Kidney (tissue), 14 donors: ENCODE data around the gene TUBB. TPM values are rescaled to one million over a fixed set of nuclear protein-coding genes. Genes with fewer than 3 reads are reported as not detected.

Experiments used
- DNase-seq, 5 donors: peaks; one replicate each; pipeline ENCODE4 v3.0.0-alpha.2; 2013 to 2020
- FAIRE-seq: peaks from 2 replicates; lab custom pipeline; 2012; peaks lifted over from hg19 to GRCh38; lab: Jason Lieb, UNC
- H3K27ac ChIP-seq, 2 donors: one replicate each; pipeline ENCODE4 v1.7.0; 2013; ENCODE audit warnings: low read depth in 2 of 2, low read length in 2 of 2, inconsistent platforms in 1 of 2
- H3K27me3 ChIP-seq: one replicate; pipeline ENCODE4 v1.7.1; 2013; ENCODE audit warnings: low read length, inconsistent platforms; ENCODE audit not compliant: control insufficient read depth, insufficient read depth
- H3K36me3 ChIP-seq, 3 donors: one replicate each; pipeline versions ENCODE4 v1.7.0 to v1.7.1; 2013; ENCODE audit warnings: low read length in 3 of 3, control low read depth in 1 of 3, inconsistent platforms in 1 of 3; ENCODE audit not compliant: insufficient read depth in 3 of 3, control insufficient read depth in 2 of 3
- H3K4me1 ChIP-seq, 3 donors: one replicate each; pipeline versions ENCODE4 v1.7.0 to v1.7.1; 2013; ENCODE audit warnings: low read length in 3 of 3, inconsistent platforms in 1 of 3, low read depth in 1 of 3; ENCODE audit not compliant: control insufficient read depth in 2 of 3, insufficient read depth in 2 of 3
- H3K4me3 ChIP-seq, 3 donors: one replicate each; pipeline versions ENCODE4 v1.7.0 to v1.8.1; 2013; ENCODE audit warnings: low read length in 3 of 3, control low read depth in 1 of 3, inconsistent platforms in 1 of 3
- H3K9ac ChIP-seq, 3 donors: one replicate each; pipeline versions ENCODE4 v1.7.0 to v1.7.1; 2013; ENCODE audit warnings: low read length in 3 of 3, control low read depth in 1 of 3, inconsistent platforms in 1 of 3
- H3K9me3 ChIP-seq, 3 donors: one replicate each; pipeline versions ENCODE4 v1.7.0 to v1.7.1; 2013; ENCODE audit warnings: low read length in 3 of 3, control low read depth in 1 of 3, inconsistent platforms in 1 of 3; ENCODE audit not compliant: control insufficient read depth in 2 of 3, insufficient read depth in 1 of 3
- intact Hi-C: fragments of 100-400 bp; cut with DNase I; formaldehyde crosslinking; loops from one replicate; pipeline ENCODE4 v1.11.1; 2022
- polyA plus RNA-seq: library from polyadenylated mRNA; stranded (reverse); fragments of 350-450 nt; fragmentation: Illumina TruSeq; extraction: RNeasy Lipid Tissue Mini Kit (QIAGEN cat#74804); gene quantifications from one replicate; pipeline ENCODE4 v1.2.3, GENCODE V29; 2014; ENCODE audit warnings: low read depth, low replicate concordance; ENCODE audit not compliant: insufficient read depth
- total RNA-seq: library from RNA; stranded (reverse); fragmentation: NEBNext Ultra II Directional; extraction: Animal tissue kit (Norgen Biotek cat#: 25700); gene quantifications from one replicate; pipeline ENCODE4 v1.2.1, GENCODE V29; 2021
- TF ChIP-seq, protein P1 (sequence below): IDR thresholded peaks from 3 replicates; pipeline ENCODE4 v1.5.1; 2012; ENCODE audit warnings: mild to moderate bottlenecking, moderate library complexity, borderline replicate concordance; ENCODE audit not compliant: insufficient read depth; ENCODE audit errors: extremely low read depth
- donor health status: control.
- donor health status: control.
- donor health status: control.
- donor health status: control.
- donor health status: control.
- donor health status: DM: yes; HTN: yes; CAD: no.
- donor health status: Normal renal cell carcinoma (clear cell type).

Gene TUBB
- total and polyA plus RNA-seq, 2 donors from 2014 or later: 197 to 295 TPM

DNA sequence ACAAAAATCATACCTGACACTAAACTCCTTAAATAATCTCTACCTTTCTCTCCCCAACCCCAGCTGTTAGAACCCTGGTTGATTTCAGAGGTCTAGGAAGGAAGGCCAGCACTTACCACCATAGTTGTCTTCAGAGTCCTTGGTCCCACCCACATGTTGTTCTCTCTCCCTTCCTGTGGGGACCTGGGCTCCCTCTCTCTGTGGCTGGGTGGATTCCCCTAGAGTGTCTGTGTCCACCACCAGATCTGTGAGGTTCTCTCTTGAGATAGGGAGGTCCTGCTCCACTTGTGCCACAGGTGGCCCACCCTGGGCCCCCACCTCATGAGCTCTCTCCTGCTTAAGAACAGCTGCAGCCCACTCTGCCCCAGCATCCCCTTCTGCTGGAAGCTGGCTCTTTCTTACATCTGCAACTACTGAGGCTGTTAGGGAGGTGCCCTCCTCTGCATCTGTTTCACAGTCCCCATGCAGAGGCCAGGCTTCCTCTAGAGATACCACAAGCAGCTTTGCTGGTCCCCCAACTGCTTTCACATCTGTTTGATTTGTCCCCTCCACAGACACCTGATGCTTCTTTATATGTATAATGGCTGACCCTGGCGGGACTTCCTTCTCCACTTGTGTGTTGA is 8.3 kb upstream of the TUBB start:
- no peak for FAIRE-seq
- intact Hi-C loops: no loop called here
- H3K9ac ChIP-seq: no peak overlapping the region
- peaks cover 4 to 34% (median 16%) of the 10 kb centered on the region in 3 donors for H3K36me3 ChIP-seq
- H3K27me3 ChIP-seq: no peaks in the 10 kb centered on the region
- peak in 1 of 5 donors; percentile 41 for DNase-seq
- peaks cover 0 to 18% (median 10%) of the 10 kb centered on the region in 3 donors for H3K4me1 ChIP-seq
- no peak overlapping the region for H3K27ac ChIP-seq
- TF ChIP-seq, protein P1, sequence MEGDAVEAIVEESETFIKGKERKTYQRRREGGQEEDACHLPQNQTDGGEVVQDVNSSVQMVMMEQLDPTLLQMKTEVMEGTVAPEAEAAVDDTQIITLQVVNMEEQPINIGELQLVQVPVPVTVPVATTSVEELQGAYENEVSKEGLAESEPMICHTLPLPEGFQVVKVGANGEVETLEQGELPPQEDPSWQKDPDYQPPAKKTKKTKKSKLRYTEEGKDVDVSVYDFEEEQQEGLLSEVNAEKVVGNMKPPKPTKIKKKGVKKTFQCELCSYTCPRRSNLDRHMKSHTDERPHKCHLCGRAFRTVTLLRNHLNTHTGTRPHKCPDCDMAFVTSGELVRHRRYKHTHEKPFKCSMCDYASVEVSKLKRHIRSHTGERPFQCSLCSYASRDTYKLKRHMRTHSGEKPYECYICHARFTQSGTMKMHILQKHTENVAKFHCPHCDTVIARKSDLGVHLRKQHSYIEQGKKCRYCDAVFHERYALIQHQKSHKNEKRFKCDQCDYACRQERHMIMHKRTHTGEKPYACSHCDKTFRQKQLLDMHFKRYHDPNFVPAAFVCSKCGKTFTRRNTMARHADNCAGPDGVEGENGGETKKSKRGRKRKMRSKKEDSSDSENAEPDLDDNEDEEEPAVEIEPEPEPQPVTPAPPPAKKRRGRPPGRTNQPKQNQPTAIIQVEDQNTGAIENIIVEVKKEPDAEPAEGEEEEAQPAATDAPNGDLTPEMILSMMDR: no peak
- no peaks in the 10 kb centered on the region for H3K9me3 ChIP-seq
- no peak overlapping the region for H3K4me3 ChIP-seq

- Histone ChIP-seq H3K27ac (no peak overlapping the region), H3K36me3 (peaks cover 4 to 34% (median 16%) of the 10 kb centered on the region in 3 donors), H3K9me3 (no peaks in the 10 kb centered on the region), H3K4me3 (no peak overlapping the region), H3K9ac (no peak overlapping the region), H3K27me3 (no peaks in the 10 kb centered on the region), H3K4me1 (peaks cover 0 to 18% (median 7%) of the 10 kb centered on the region in 3 donors)
- intact Hi-C loops: no loop called here
- TF ChIP-seq, protein P1: no peak
- DNase-seq (peak in 1 of 5 donors; percentile 8), FAIRE-seq (no peak)
These were observed 7.7 kb upstream of the TUBB start for GRCh38 chr6:30712441-30712945.

- Histone ChIP-seq H3K36me3 (peaks cover 4 to 34% (median 16%) of the 10 kb centered on the region in 3 donors), H3K9me3 (no peaks in the 10 kb centered on the region), H3K9ac (no peak overlapping the region), H3K4me3 (no peak overlapping the region), H3K27ac (no peak overlapping the region), H3K27me3 (no peaks in the 10 kb centered on the region), H3K4me1 (peaks cover 0 to 11% (median 7%) of the 10 kb centered on the region in 3 donors)
- DNase-seq: no peak
- intact Hi-C loops: no loop called here
- TF ChIP-seq, protein P1: no peak
- no peak for FAIRE-seq
These were observed 5.9 kb upstream of the TUBB start for GRCh38 chr6:30714263-30714662.

DNA sequence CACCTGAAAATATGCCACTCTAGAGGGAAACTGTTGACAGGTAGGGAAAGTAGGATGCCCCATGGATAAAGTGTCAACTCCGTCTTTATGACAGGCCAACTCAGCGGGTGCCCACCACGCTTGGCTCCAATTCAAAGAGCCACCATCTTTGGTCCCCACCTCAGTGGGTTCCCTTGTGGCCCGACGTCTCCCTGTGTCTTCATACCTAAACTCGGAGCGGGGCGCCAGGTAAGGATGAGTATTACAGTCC is 3.3 kb upstream of the TUBB start:
- Histone ChIP-seq H3K4me3 (peak overlapping the region; percentile 63 to 99 (median 71)), H3K9me3 (no peaks in the 10 kb centered on the region), H3K27me3 (no peaks in the 10 kb centered on the region), H3K9ac (peak overlapping the region in 2 of 3 donors; percentile 74), H3K36me3 (peaks cover 0 to 20% (median 11%) of the 10 kb centered on the region in 3 donors), H3K4me1 (peaks cover 0 to 4% (median 4%) of the 10 kb centered on the region in 3 donors), H3K27ac (peak overlapping the region; percentile 84 to 88)
- TF ChIP-seq, protein P1: no peak
- intact Hi-C loops: no loop called here
- no peak for DNase-seq
- FAIRE-seq: no peak
